Body of pancreas (tissue), 4 donors: ENCODE data around the gene PTPN21.

Experiments used
- CTCF ChIP-seq, 7 experiments: fragments of 450-650 bp in 4 of 7; fragments of 200-600 bp in 3 of 7; sonication (generic) in 3 of 7; IDR thresholded peaks; one replicate each; pipeline ENCODE4 v1.5.1; 2016 to 2019; ENCODE audit warnings: antibody characterized with exemption in 7 of 7
- POLR2A ChIP-seq, 3 donors: fragments of 450-650 bp; IDR thresholded peaks; one replicate each; pipeline ENCODE4 v1.6.1; 2016; ENCODE audit warnings: antibody characterized with exemption in 3 of 3, mild to moderate bottlenecking in 2 of 3

- TF ChIP-seq POLR2A (IDR thresholded peaks at IDR 0.05) (no peak), CTCF (IDR thresholded peaks at IDR 0.05) (no peak)
Measured at GRCh38 chr14:88541324-88541723, 13.5 kb downstream of the PTPN21 start.
